ENCODE measurements around the gene SNRPA. TPM values are rescaled to one million over a fixed set of nuclear protein-coding genes. Genes with fewer than 3 reads are reported as not detected.
A peak's percentile ranks its signal among the peaks of the same experiment; 100 is the strongest.

The SNRPA gene
- total and polyA plus RNA-seq, 2 donors from 2014 or later: 48.7 to 52.6 TPM

DNA sequence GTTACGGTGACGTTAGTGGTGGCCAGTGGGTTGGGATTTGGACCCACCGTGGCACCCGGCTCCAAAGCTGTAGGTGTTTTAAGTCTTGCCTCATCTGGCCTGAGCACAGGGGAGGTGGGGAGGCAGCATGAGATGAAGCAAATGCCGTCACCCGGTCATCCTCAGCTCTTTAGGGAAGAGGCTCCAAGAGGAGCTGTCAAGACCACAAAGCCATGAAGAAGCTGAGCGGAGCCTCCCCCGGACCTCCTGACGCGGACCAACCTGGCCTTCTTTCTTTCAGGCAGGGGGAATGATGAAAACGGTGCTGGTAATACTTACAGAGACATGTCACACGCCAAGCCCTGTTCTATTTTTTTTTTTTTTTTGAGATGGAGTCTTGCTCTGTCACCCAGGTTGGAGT, 8.1 kb upstream of the SNRPA start:
- peaks cover 2 to 9% (median 4%) of the 10 kb centered on the region in 3 donors for H3K36me3 ChIP-seq (ENCODE audit: control insufficient read depth in 2 of 3, insufficient read depth in 3 of 3, low read length in 3 of 3)
- no peak overlapping the region for H3K27ac ChIP-seq (ENCODE audit: low read depth in 2 of 2, low read length in 2 of 2)
- no peak overlapping the region for H3K4me3 ChIP-seq (ENCODE audit: low read length in 3 of 3)
- FAIRE-seq (no peak), DNase-seq (no peak)
- H3K27me3 ChIP-seq (ENCODE audit: control insufficient read depth, insufficient read depth, low read length): no peaks in the 10 kb centered on the region
- no peaks in the 10 kb centered on the region for H3K9me3 ChIP-seq (ENCODE audit: control insufficient read depth in 2 of 3, insufficient read depth in 1 of 3, low read length in 3 of 3)
- no peak overlapping the region for H3K9ac ChIP-seq (ENCODE audit: low read length in 3 of 3)
- H3K4me1 ChIP-seq (ENCODE audit: control insufficient read depth in 2 of 3, insufficient read depth in 2 of 3, low read depth in 1 of 3, low read length in 3 of 3): peaks cover 0 to 4% (median 0%) of the 10 kb centered on the region in 3 donors
- intact Hi-C loops (cut with DNase I): no loop called here
- TF ChIP-seq, protein P1, sequence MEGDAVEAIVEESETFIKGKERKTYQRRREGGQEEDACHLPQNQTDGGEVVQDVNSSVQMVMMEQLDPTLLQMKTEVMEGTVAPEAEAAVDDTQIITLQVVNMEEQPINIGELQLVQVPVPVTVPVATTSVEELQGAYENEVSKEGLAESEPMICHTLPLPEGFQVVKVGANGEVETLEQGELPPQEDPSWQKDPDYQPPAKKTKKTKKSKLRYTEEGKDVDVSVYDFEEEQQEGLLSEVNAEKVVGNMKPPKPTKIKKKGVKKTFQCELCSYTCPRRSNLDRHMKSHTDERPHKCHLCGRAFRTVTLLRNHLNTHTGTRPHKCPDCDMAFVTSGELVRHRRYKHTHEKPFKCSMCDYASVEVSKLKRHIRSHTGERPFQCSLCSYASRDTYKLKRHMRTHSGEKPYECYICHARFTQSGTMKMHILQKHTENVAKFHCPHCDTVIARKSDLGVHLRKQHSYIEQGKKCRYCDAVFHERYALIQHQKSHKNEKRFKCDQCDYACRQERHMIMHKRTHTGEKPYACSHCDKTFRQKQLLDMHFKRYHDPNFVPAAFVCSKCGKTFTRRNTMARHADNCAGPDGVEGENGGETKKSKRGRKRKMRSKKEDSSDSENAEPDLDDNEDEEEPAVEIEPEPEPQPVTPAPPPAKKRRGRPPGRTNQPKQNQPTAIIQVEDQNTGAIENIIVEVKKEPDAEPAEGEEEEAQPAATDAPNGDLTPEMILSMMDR (IDR thresholded peaks at IDR 0.05; ENCODE audit: borderline replicate concordance, extremely low read depth, insufficient read depth): no peak

DNA sequence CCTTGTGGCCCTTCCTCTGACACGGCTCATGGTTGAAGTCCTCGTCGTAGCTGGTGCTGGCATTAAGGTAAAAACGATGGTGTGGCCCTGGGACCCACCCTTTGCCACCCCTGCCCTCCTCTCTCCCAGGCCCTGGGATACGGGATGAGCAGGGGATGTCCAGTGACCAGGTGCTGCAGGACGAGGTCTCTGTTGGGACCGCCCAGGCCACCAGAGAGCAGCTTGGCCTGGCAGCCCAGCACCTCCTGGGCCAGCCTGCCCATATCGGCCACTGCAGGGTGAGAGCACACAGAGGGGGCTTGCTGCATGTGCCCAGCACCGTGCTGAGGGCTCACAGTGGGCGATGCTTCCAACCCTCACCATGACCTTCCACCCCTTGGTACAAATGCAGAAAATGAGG, 7.1 kb upstream of the SNRPA start:
- Histone ChIP-seq H3K9ac (ENCODE audit: low read length in 3 of 3) (no peak overlapping the region), H3K27me3 (ENCODE audit: control insufficient read depth, insufficient read depth, low read length) (no peaks in the 10 kb centered on the region), H3K4me1 (ENCODE audit: control insufficient read depth in 2 of 3, insufficient read depth in 2 of 3, low read depth in 1 of 3, low read length in 3 of 3) (peaks cover 0 to 7% (median 0%) of the 10 kb centered on the region in 3 donors), H3K27ac (ENCODE audit: low read depth in 2 of 2, low read length in 2 of 2) (no peak overlapping the region), H3K9me3 (ENCODE audit: control insufficient read depth in 2 of 3, insufficient read depth in 1 of 3, low read length in 3 of 3) (no peaks in the 10 kb centered on the region), H3K36me3 (ENCODE audit: control insufficient read depth in 2 of 3, insufficient read depth in 3 of 3, low read length in 3 of 3) (peaks cover 0 to 8% (median 0%) of the 10 kb centered on the region in 3 donors), H3K4me3 (ENCODE audit: low read length in 3 of 3) (no peak overlapping the region)
- FAIRE-seq: no peak
- TF ChIP-seq, protein P1 (IDR thresholded peaks at IDR 0.05; ENCODE audit: borderline replicate concordance, extremely low read depth, insufficient read depth): no peak
- intact Hi-C loops (cut with DNase I): no loop called here
- DNase-seq: no peak

DNA sequence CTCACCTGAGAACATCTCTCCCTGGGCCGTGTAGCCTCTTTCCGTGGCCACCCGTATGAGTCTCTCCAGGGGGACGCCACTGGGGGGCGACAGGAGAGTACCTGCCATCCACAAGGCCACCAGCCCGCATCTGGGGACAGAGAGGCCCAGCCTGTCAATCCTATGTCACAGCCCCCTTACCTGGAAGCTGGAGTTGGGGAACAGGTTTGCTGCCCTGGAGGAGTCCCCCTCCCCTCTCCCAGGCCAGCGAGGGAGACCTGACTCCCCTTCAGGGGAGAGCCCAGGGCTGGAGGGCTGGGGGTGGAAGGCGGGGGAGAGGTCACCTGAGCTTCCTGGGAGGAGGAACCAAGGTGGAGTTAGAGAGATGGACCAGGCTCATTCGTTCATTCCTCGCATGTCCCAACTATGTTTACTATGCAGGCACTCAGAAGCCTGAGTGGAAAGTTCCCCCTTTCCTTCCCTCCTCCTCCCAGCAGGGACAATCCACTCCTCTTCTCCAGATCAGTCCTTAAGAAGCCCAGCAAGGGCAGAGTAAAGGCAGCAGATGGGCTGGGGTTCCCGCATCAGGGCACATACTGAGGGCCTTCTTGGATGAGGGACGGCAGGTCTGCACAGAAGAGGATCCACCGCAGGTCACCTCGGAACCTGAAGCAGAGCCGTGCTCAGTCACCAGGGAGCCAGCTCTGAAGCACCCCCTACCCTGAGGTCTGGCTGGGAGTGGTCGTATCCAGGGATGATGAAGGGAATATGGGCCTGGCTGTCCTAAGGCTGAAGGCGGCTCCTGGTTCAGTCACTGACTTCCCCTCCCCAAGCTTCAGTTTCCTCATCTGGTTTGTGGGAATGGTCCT, 6.2 kb upstream of the SNRPA start:
- FAIRE-seq (no peak), DNase-seq (peak in 4 of 5 donors; percentile 44 to 70 (median 50))
- Histone ChIP-seq H3K4me3 (ENCODE audit: low read length in 3 of 3) (no peak overlapping the region), H3K36me3 (ENCODE audit: control insufficient read depth in 2 of 3, insufficient read depth in 3 of 3, low read length in 3 of 3) (peaks cover 0 to 4% (median 0%) of the 10 kb centered on the region in 3 donors), H3K4me1 (ENCODE audit: control insufficient read depth in 2 of 3, insufficient read depth in 2 of 3, low read depth in 1 of 3, low read length in 3 of 3) (peaks cover 0 to 11% (median 7%) of the 10 kb centered on the region in 3 donors), H3K9me3 (ENCODE audit: control insufficient read depth in 2 of 3, insufficient read depth in 1 of 3, low read length in 3 of 3) (no peaks in the 10 kb centered on the region), H3K27me3 (ENCODE audit: control insufficient read depth, insufficient read depth, low read length) (no peaks in the 10 kb centered on the region), H3K27ac (ENCODE audit: low read depth in 2 of 2, low read length in 2 of 2) (no peak overlapping the region), H3K9ac (ENCODE audit: low read length in 3 of 3) (peak overlapping the region in 1 of 3 donors; percentile 12)
- TF ChIP-seq, protein P1 (IDR thresholded peaks at IDR 0.05; ENCODE audit: borderline replicate concordance, extremely low read depth, insufficient read depth): peak; percentile 6
- intact Hi-C loops (cut with DNase I): no loop called here

Data from kidney (tissue), 14 donors.